K562 (cell line): ENCODE measurements around the gene MTHFS. TPM values are rescaled to one million over a fixed set of nuclear protein-coding genes. Genes with fewer than 3 reads are reported as not detected.

Experiments used
- ARID1B ChIP-seq: fragments of 450-650 bp; IDR thresholded peaks from 2 replicates; pipeline ENCODE4 v1.6.1; 2016; ENCODE audit warnings: antibody characterized with exemption, mild to moderate bottlenecking, inconsistent platforms
- BHLHE40 ChIP-seq: IDR thresholded peaks from 2 replicates; pipeline ENCODE4 v1.6.1; 2011; ENCODE audit warnings: low read length, improper control_type of control experiment
- CBX3 ChIP-seq, 2 experiments: IDR thresholded peaks; 1 replicate in 1 of 2; 2 replicates in 1 of 2; pipeline ENCODE4 v1.6.1; 2012; ENCODE audit warnings: inconsistent platforms in 2 of 2, low read length in 2 of 2, borderline replicate concordance in 1 of 2, control low read depth in 1 of 2
- CEBPB ChIP-seq: fragments of 450-650 bp; IDR thresholded peaks from 2 replicates; pipeline ENCODE4 v1.6.1; 2016; ENCODE audit warnings: missing genetic modification characterization, missing compliant biosample characterization
- CEBPZ ChIP-seq: fragments of 150-350 bp; IDR thresholded peaks from 2 replicates; pipeline ENCODE4 v1.6.1; 2014; ENCODE audit warnings: low read depth, mild to moderate bottlenecking, low read length, borderline replicate concordance
- DPF2 ChIP-seq: fragments of 450-650 bp; IDR thresholded peaks from 2 replicates; pipeline ENCODE4 v1.6.1; 2016
- ELF2 ChIP-seq: fragments of 250-450 bp; sonication (Bioruptor Pico); IDR thresholded peaks from 2 replicates; pipeline ENCODE4 v1.5.0; 2021; ENCODE audit warnings: mild to moderate bottlenecking
- FOSL1 ChIP-seq: fragments of 200-800 bp; sonication (Bioruptor generic); conservative IDR thresholded peaks from 2 replicates; pipeline ENCODE4 v1.6.1; 2016; ENCODE audit warnings: missing genetic modification characterization, missing compliant biosample characterization
- FOXA3 ChIP-seq, 2 experiments: fragments of 450-650 bp in 1 of 2; sonication (generic) in 1 of 2; formaldehyde crosslinking; IDR thresholded peaks in 1 of 2; conservative IDR thresholded peaks in 1 of 2; 2 replicates each; pipeline versions ENCODE4 v1.4.0 to v1.8.0; 2020 to 2022; ENCODE audit warnings: mild to moderate bottlenecking in 2 of 2, missing genetic modification reagents in 1 of 2
- GTF2F1 ChIP-seq: IDR thresholded peaks from 2 replicates; pipeline ENCODE4 v1.6.1; 2011; ENCODE audit warnings: low read depth, low read length, improper control_type of control experiment
- L3MBTL2 ChIP-seq: fragments of 450-650 bp; IDR thresholded peaks from 2 replicates; pipeline ENCODE4 v1.6.1; 2016; ENCODE audit warnings: mild to moderate bottlenecking, moderate library complexity
- NELFE ChIP-seq: IDR thresholded peaks from 2 replicates; pipeline ENCODE4 v1.6.1; 2011; ENCODE audit warnings: mild to moderate bottlenecking; ENCODE audit not compliant: insufficient read depth, insufficient read length
- NRF1 ChIP-seq, 2 experiments: fragments of 450-650 bp; IDR thresholded peaks in 1 of 2; conservative IDR thresholded peaks in 1 of 2; 2 replicates each; pipeline ENCODE4 v1.6.1; 2014; ENCODE audit warnings: mild to moderate bottlenecking in 2 of 2
- PRDM10 ChIP-seq: fragments of 450-650 bp; IDR thresholded peaks from 2 replicates; pipeline ENCODE4 v1.6.1; 2018; ENCODE audit not compliant: partially characterized antibody
- SETDB1 ChIP-seq: IDR thresholded peaks from one replicate; pipeline ENCODE4 v1.6.1; 2012; ENCODE audit warnings: low read length, control low read depth, inconsistent platforms
- SMARCA5 ChIP-seq: fragments of 450-650 bp; IDR thresholded peaks from 2 replicates; pipeline ENCODE4 v1.6.1; 2016
- SOX6 ChIP-seq: fragments of 450-650 bp; IDR thresholded peaks from 2 replicates; pipeline ENCODE4 v1.6.1; 2014; ENCODE audit warnings: mild to moderate bottlenecking
- SPI1 ChIP-seq: IDR thresholded peaks from 2 replicates; pipeline ENCODE4 v1.6.1; 2011; ENCODE audit warnings: low read depth, low read length, control low read depth, borderline replicate concordance
- ZNF277 ChIP-seq: fragments of 250-450 bp; sonication (Bioruptor Pico); IDR thresholded peaks from 2 replicates; pipeline ENCODE4 v1.8.0; 2022; ENCODE audit warnings: inconsistent platforms, mild to moderate bottlenecking, moderate library complexity, borderline replicate concordance
- ZNF717 ChIP-seq: fragments of 250-450 bp; sonication (Bioruptor Pico); IDR thresholded peaks from 2 replicates; pipeline ENCODE4 v1.5.0; 2021
- ZNF75A ChIP-seq: fragments of 450-650 bp; formaldehyde crosslinking; IDR thresholded peaks from 2 replicates; pipeline ENCODE4 v1.4.0; 2020; ENCODE audit warnings: mild to moderate bottlenecking
- polyA plus RNA-seq, 8 experiments: library from polyadenylated mRNA; depleted of rRNA in 4 of 8; stranded (reverse) in 5 of 8; unstranded in 3 of 8; fragments of >200 nt; fragmentation: Nextera tagmentation in 2 of 8; fragmentation: Illumina TruSeq in 1 of 8; extraction: Ambion mirVana in 2 of 8; extraction: Trizol in 1 of 8; gene quantifications; 2 replicates each; pipeline versions ENCODE4 v1.2.1 to v1.2.3, GENCODE V29; 2011 to 2014; ENCODE audit warnings: inconsistent platforms in 1 of 8, missing spikeins in 1 of 8
- total RNA-seq, 7 experiments: library from RNA; depleted of rRNA in 6 of 7; stranded (reverse); fragments of >200 nt in 6 of 7; fragmentation: Illumina TruSeq in 2 of 7; extraction: Trizol in 2 of 7; gene quantifications; 2 replicates each; pipeline versions ENCODE4 v1.2.1 to v1.2.3, GENCODE V29; 2011 to 2021; ENCODE audit warnings: low replicate concordance in 1 of 7

Gene MTHFS
- total and polyA plus RNA-seq, 9 of the 15 experiments (the other 6 are each of a cell fraction or from before 2014, with no cell fraction given), result 17.8 to 79.3 (median 41.7) TPM

- TF ChIP-seq CEBPZ, result no peak
- no peak for TF ChIP-seq ZNF75A (CRISPR knock-in tag)
- no peak for TF ChIP-seq SPI1
- peak; percentile 66 for TF ChIP-seq BHLHE40
- TF ChIP-seq ZNF717 (CRISPR knock-in tag), result no peak
- peak; percentile 62 for TF ChIP-seq FOSL1
- TF ChIP-seq L3MBTL2, result peak; percentile 54; the same call in 1 of the 2 replicates
- 0 out of 2 replicates have a peak, but pooled peaks have one; percentile 19 for TF ChIP-seq CEBPB
- TF ChIP-seq GTF2F1, result no peak
- peak; percentile 75 for TF ChIP-seq PRDM10
- TF ChIP-seq FOXA3 (CRISPR knock-in tag; conservative IDR thresholded peaks at IDR 0.05 in 1 of 2, IDR thresholded peaks at IDR 0.05 in 1 of 2), result peak in 1 of 2 experiments; percentile 8; a peak in 1 of 4 replicates
- peak; percentile 61; the same call in 1 of the 2 replicates for TF ChIP-seq ARID1B
- TF ChIP-seq SETDB1, result no peak
- TF ChIP-seq ZNF277, result no peak
- TF ChIP-seq SOX6, result peak; percentile 57
- TF ChIP-seq NRF1 (conservative IDR thresholded peaks at IDR 0.05 in 1 of 2, IDR thresholded peaks at IDR 0.05 in 1 of 2), result peak; percentile 15 to 33; a peak in 1 of 4 replicates
- no peak for TF ChIP-seq SMARCA5
- TF ChIP-seq DPF2, result peak; percentile 75
- TF ChIP-seq NELFE, result no peak
- no peak; a peak in 1 of 3 replicates for TF ChIP-seq CBX3 (IDR thresholded peaks at IDR 0.05; ENCODE audit: borderline replicate concordance in 1 of 2, low read length in 2 of 2)
- TF ChIP-seq ELF2, result no peak
Measured at GRCh38 chr15:79853492-79854328, 43.1 kb downstream of the MTHFS start (continued).
